NCI-H2029 treated with DMSO at 0.1 percent for 48 hours (cell line): ENCODE data around the gene DBX2.
"Not testable (repeated sequence)": the region's sequence is repeated elsewhere in the genome, so short reads cannot be mapped to it uniquely, and the experiment has no call there.

Source experiments
- DNase-seq: peaks from one replicate; lab custom pipeline; 2025; lab: John Stamatoyannopoulos, UW

The DBX2 gene

GRCh38 chr12:45050751-45051571 lies at the start of gene DBX2:
TSS of gene DBX2 (minus strand) at chr12:45051099. CDS start at chr12:45050927, 172 bp downstream.
- no peak for DNase-seq

GRCh38 chr12:45098766-45099165 lies 47.9 kb upstream of the DBX2 start:
- no peak for DNase-seq

DNA sequence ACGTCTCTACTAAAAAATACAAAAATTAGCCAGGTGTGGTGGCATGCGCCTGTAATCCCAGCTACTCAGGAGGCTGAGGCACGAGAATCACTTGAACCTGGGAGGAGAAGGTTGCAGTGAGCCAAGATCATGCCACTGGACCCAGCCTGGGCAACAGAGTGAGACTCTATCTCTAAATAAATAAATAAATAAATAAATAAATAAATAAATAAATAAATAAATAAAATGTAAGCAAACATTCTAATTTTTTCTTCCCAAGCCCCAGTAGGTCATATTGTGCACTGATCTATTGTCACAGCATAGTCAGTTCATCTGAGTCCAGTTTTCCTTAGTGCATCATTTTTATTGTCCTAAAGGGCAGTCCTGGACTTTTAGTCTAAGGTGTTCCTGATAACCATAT lies 44.5 kb upstream of the DBX2 start:
- not testable (repeated sequence) for DNase-seq

- DNase-seq: no peak
Observed at GRCh38 chr12:45093051-45093450, 42.2 kb upstream of the DBX2 start.

DNA sequence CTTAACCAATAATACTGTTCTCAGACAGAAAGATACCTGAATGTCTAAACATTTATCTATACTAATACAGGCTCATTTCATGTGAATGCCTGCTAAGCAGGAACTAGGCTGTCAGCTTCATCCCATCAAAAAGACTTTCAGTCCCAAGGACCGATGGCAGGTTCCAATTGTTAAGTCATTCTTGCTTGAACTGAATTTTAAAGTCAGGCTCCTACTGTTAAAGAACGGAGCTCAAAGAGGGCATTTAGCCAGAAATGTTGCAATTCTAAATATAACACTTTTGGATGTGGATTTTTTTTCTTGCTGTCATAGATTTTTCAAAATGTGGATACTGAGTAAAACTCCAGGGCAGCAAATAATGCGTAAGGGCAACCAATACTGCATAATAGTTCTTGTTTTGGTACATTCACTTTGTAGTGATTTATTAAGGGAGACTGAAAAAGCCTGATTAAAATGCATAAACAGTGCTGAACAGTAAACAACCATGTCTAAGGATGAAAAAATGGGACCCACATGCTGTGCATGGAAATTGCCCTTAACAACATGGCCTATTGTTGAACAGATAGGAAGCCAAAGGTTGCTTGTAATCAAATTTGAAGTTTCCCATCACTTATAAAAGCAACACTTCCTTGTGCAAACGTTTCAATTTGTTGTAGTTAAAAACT lies 38.6 kb upstream of the DBX2 start:
- DNase-seq: no peak

GRCh38 chr12:45088608-45089007 lies 37.7 kb upstream of the DBX2 start:
- no peak for DNase-seq

- not testable (repeated sequence) for DNase-seq
Observed at GRCh38 chr12:45084248-45084647, 33.3 kb upstream of the DBX2 start.

DNA sequence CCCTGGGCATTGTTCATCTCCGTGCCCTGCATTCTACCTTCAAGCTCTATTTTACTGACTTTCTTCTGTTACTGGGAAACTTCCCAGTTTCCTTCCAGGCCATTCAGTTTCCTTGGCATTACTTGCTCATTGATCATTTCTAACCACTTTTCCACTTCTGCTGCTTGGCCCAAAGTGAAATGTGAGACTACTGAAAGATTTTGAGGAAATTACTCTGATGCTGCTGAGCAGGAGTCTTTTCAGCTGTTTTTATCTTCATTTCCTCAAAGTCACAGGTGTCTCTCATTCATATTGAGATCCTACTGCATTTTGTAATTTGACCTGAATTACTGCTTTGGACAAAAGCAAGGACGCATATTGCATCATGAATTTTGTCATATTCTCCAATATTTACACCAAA lies 26.4 kb upstream of the DBX2 start:
- no peak for DNase-seq

DNA sequence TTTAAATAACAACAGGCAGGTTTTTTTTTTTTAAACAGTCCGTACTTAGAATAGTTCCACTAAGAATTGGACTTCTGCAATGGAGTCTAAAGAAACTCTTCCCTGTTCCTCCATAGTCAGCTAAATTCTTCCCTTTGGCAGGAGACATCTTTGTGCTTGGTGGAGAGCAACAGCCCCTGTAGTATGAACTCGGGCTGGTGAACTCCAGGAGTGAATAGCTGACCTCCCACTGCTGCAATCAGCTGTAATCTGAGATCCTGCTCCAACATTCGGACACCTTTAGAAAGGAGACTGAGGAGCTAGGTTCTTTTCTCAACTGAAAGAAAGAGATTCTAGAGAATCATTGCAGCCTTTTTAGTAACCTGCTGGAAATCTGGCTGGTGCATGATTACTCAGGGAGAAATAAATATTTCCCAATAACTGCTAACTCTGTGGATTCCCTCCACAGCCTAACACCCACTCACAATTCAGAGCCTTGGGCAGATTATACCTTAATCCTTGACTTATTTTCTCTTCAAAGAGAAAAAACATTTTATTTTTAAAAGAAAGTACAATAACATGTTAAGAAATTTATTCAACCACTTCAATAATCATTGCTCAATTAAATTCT lies 25.6 kb upstream of the DBX2 start:
- no peak for DNase-seq

- no peak for DNase-seq
Observed at GRCh38 chr12:45075587-45076282, 24.8 kb upstream of the DBX2 start.

GRCh38 chr12:45065125-45065626 lies 14.3 kb upstream of the DBX2 start:
- DNase-seq: no peak

GRCh38 chr12:45060976-45061375 lies 10.1 kb upstream of the DBX2 start:
- no peak for DNase-seq

DNA sequence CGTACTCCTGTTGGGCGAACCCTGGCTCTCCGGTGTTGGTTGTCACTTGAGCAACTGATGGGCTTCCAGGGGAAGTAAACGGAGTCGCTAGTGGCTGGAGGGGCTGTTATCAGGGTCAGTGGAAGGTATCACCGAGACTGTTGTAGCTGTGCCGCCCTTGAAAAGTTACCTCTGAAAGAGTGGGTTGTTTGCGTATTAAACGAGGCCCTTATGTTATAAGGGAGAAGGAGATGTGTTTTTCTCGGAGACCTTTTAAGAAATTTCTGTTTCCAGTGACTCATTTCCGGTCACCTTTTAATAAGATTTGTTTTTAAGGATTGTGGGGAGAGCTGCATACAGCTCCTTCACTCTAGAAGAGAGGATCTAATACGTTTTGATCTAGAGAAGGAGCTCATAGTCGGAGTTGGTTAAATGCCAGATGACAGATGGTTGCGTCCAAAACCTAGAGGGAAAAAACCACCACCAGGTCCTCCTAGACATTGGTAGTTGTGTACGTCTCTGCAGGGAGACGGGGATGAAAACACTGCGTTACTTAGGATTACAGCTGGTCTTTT lies 750 bp upstream of the DBX2 start:
- DNase-seq: no peak

DNA sequence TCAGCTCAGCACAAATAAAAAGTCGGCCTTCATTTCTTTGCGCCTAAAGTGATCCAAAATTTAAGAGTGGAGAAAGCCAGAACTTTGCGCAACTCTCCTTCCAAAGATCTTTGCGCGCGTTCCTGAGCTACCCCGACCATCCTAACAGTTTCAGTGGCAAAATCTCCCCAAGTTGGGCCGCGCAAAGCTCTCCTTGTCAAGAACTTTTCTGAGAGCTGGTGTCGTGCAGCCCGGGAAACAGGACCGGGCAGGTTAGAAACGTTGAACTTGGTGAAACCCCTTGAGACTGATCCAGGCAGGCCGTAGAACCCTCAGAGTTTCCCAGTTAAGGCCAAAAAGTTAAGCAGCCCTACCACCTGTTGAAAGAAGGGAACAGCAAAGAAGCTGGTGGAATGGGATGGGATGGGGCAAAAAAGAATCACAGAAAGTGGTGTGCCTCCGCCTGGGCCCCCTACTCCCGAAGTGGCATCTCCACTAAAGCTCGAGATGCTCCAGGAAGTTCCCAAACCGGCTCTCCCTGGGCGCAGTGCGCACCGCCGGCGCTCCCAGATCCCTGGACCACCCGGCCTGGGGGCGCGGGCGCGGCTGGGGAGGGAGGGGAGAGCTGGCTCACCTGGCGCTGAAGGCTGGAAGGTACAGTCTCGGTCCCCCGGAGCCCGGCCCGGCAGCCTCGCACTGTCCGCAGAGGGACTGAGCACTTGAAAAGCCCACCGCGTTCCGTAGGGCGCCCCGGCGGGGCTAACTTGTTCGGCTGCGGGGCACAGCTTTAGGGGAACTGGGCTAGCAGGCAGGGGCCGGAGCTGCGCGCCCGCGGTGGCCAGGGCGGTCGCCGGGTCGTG lies 768 bp downstream of the DBX2 start:
- no peak for DNase-seq

GRCh38 chr12:45042599-45042998 lies 8.3 kb downstream of the DBX2 start:
- DNase-seq: no peak

- no peak for DNase-seq
Observed at GRCh38 chr12:45040977-45041376, 9.9 kb downstream of the DBX2 start.

GRCh38 chr12:45039757-45040156 lies 11.1 kb downstream of the DBX2 start:
- no peak for DNase-seq

- no peak for DNase-seq
Observed at GRCh38 chr12:45034861-45035265, 16.0 kb downstream of the DBX2 start.

DNA sequence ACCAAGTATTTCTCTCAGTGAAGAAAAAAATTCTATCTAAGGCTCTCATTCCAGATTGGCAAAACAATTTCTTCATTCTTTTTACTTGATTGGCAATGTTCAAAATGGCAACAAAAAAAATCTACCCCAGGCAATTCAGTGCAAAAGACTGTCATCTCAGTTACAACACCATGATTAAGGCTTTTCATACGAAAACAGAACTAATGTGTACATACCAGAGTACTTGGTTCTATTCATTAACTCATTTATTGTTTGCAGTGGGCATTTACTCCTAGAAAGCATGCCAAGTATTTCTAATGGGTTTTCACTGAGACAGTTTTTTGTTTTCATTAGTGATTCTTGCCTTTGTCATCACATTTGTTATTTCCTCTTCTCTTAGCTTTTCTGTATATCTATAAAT lies 33.0 kb downstream of the DBX2 start:
- no peak for DNase-seq

DNA sequence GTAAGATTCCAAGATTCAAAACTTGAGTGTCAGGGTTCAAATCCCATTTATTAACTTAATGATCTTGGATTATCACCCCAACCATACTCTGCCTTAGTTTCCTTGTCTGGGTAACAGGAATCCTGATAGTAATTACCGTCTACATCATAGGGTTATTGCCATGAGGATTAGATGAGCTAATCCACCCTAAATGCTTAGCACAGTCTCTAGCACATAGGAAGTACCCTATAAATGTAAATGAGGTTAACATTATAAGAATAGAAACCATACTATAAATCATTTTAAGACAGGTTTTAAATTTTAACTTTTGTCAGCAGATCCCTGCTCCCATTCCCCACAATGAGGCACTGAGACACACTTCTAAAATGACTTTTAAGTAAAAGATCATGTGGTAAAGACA lies 36.5 kb downstream of the DBX2 start:
- no peak for DNase-seq

GRCh38 chr12:45012749-45013148 lies 38.1 kb downstream of the DBX2 start:
- no peak for DNase-seq
